GM18517 (cell line): ENCODE measurements around the gene LYRM4.

Experiments
- ATAC-seq: cut with Tn5 transposase; IDR thresholded peaks from one replicate; pipeline ENCODE4 v1.9.1; 2021; ENCODE audit warnings: mild to moderate bottlenecking, moderate library complexity; ENCODE audit not compliant: unreplicated experiment

LYRM4 gene

DNA sequence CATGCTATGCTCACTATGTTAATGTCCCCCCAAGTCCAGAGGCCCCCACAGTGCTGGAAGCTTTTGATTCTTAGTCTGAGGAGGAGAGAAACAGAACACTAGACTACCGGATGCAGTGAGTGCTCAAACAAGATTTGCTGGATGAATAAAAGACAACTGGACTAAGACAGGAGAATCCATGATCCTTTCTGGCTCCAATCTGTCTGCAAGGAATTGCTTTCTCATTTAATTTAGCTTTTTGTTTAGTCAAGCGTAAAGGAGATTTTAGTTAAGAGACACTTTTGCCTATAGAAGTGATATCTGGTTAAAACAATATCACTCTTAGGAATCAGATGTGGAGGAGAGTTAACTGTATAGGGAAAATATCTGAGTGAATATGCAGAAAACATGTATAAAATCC is 13.5 kb downstream of the LYRM4 start:
- no peak for ATAC-seq

DNA sequence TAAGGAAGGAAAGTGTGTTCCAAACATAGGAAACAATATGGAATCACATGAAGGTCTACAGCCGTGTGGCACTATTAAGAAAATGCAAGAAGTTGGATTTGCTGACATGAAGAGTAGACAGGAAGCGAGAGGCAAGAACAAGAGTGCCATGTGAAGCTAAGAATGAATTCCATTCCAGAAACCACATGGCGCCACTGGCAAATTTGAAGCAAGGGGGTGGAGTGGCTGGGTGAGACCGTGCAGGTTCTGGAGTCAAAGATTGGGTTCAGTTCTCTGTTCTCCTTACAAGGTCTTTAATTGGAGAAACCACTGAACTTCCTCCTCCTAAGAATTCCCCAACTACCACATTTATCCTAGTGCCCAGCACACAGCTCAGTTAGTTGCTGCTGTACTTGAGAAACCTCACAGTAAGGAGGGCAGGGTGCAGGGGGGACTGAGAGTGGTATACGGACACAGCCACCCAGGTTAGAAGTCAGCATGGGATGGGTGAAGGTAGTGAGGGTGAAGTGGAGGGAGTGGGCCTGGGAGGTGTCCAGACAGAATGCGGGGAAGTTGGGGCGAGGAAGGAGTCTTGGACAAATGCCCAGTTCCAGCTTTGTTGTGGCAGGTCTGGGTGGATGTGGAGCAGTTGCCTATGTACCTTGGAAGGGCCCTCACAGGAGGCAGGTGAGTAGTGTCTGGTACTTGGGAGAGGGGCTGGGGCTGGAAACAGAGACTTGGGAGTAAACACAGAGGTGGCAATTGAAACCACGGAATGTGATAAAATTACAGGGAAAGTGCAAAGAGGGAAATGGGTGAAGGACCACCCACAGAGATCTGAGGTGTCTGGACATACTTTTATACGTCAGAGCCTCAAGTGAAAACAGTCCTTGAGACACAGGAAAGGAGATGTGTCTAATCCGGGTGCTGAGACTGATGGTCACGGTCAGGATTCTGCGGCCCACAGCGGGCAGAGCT is 14.3 kb downstream of the LYRM4 start:
- ATAC-seq, result no peak

DNA sequence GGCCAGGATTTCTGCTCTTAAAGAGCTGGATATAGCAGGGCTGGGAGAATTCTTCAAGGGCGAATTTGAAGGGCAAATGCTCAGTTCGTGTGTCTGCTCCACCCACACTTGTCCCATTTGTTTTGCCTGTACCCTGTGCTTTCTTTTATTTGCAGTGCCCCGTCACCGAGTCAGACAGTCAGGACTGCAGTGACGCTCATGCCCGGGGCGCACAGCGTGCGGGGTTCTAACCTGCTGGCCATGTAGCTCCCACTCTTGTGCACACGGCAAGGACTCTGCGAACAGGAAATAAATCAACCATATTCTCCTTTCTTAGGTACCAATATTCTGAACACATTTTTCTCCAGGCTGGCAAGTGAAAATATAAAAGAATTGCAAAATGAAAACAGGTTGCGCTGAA is 17.7 kb downstream of the LYRM4 start:
- no peak for ATAC-seq

DNA sequence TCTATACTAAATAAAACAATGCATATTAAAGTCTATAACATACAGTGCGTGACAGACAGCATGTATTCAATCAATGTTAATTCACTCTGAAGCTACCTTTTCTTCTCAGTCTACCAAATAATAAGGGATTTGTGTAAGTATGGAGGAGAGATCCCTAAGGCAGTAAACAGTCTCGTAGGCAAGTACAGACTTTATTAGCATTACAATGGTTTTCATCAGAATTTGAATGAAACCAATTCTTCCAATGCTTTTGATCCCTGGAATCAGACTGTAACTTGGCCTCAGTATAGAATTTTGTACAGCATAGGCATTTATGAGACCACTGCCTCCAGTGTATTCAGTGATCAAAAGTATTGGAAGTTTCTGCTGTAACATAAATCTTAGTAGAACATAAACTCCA is 19.5 kb downstream of the LYRM4 start:
- ATAC-seq, result no peak

DNA sequence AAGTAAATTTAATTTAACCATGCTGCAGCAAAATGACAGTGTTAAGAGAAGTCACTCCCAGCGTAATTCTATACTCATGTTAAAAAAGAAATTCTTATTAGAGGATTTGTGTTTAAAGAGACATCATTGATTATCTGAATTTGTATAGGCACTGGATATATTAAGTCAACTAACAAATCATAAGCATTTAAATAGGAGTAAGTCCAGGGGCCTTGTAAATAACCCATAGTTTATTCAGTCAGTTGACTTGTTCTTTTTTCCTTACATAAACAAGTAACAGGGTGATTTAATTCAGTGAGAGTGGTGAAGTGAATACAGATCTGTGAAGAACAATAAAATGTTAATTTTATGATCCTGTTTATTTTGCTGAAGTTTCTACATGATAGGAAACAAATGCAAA is 22.4 kb downstream of the LYRM4 start:
- ATAC-seq, result no peak

DNA sequence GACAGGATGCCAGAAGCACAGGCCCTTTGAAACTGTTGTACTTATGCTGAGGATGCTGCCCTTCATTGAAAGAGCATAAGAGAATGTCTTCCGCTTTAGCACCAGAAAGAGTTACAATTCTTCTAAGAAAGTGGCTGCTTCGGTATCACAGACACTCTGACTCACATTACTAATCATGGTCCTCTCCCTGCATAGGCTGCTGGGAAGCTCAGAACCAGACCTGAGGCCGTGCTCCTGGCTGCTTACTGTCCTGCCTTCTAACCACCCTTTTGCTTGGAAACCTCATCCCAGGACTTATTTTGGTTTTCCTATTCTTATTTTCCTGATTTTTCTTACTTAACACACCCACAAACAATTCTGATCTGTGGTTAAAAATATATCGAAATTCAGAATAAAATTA is 22.9 kb downstream of the LYRM4 start:
- ATAC-seq, result no peak

DNA sequence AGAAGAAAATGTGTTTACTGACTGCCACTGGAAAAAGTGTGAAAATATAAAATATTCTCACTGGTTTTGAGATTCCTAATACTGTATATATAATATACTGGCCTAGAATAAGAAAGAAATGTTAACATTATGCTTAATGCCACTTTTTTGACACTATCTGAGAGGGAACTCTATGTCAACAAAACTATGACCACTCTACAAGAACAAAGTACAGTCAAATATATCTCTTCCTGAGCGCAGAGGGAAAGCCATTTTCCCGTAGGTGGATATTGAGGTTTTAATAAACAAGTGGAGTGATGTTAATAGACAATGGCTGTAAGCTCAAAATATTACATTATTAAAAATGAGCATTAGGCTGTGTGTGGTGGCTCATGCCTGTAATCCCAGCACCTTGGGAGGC is 24.9 kb downstream of the LYRM4 start:
- no peak for ATAC-seq

DNA sequence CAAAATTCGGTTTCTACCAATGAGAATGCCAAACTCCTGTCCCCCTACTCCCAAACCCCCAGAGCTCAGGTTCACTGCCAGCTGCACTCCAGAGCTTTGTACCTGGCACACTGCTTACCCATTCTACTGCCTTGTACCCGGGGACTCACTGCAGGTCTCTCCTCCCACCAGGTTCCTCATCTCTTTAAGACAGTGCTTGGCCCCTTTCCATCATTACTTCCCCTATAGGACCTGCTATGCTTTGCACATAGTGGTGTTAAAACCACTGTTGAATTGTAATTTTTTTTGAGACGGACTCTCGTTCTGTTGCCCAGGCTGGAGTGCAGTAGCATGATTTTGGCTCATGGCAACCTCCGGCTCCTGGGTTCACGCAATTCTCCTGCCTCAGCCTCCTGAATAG is 25.9 kb downstream of the LYRM4 start:
- ATAC-seq, result no peak

DNA sequence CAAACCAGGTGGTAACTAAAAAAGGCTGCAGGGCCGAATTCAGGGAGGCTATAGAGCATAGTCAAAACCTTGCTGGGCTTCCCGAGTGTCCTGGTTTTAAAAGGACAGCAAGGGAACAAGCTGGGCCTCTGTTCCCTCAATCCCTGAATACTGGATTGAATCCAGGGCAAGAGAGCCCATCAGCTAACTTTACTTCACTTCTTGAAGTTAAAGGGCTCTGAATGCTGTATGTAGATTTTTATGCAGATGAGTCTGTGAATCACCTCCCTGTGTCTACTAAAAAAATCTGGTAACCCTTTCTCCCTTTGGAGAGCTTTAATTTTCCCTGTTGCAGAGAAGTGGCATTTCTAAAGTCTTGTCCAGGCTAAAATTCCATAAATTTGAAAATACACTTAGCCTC is 29.5 kb downstream of the LYRM4 start:
- ATAC-seq, result no peak

DNA sequence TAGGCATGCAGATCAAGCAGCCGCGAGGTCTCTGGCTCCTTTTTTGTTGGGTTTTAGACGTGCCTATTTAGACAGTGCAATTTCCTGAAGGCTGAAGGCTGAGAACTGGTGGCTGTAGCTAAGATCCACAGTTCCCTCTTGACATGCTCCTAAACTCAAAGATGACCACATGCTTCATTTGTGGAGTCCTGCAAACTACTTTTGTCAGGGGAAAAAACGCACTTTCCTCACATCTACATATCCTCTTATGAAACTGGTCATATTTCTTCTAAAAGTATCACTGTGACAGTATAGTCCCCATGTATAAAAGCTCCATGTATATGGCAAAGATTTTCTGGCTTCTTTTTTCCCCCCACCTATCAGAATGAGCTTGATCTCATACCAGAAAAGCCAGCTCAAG is 30.7 kb downstream of the LYRM4 start:
- ATAC-seq, result no peak

DNA sequence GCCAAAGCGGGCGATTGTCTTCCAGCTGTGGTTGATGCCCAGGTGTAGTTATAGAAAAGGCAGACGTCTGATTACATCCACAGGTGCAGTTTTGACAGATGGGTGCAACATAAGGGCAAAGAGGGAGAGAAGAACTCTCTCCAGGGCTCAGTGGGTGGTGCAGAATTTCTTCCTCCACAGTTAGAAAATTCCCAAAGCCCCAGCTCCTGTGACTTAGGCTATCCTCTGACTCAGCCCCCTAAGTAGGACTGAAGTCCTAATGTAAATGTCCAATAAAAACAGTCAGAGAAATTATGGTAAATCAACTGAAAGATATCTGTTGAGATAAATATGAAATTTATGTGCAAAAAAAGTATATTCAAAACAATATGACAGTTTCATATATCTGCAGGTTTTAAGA is 31.4 kb downstream of the LYRM4 start:
- no peak for ATAC-seq

DNA sequence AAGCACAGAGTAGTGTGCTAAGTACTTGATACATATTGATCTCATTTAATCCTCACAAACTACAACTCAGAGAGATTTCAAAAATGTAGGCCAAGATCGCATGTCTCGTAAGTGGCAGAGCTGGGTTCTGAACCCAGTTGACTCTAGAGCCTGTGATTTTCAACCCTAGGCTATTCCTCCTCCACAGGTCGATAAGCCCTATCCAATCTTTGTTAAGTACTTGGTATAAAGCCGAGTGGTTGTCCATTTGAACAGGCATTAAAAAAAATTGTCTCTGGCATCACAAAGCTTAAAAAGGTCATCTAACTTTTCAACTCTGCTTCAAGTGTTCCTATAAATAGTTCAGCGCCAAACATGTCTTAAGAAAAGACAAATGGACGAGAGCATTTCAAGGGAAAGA is 37.4 kb downstream of the LYRM4 start:
- no peak for ATAC-seq

DNA sequence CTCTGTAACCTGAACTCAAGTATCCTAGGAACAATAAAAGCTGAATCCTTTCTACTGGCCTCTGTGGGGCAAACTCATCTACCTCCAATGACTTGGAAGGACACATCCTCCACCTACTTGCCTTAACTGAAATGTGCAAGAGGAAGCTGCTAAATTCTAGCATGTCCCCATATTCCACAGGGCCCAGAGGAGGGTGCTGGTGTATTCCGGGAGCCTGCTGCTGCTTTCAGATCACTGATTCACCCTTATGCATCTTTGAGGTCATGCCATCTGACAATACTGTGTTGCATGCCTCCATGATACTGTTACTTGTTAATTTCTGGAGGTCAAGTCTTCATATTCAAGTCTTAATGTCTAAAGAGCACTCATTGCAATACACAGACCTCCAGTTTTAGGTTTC is 40.3 kb downstream of the LYRM4 start:
- no peak for ATAC-seq

DNA sequence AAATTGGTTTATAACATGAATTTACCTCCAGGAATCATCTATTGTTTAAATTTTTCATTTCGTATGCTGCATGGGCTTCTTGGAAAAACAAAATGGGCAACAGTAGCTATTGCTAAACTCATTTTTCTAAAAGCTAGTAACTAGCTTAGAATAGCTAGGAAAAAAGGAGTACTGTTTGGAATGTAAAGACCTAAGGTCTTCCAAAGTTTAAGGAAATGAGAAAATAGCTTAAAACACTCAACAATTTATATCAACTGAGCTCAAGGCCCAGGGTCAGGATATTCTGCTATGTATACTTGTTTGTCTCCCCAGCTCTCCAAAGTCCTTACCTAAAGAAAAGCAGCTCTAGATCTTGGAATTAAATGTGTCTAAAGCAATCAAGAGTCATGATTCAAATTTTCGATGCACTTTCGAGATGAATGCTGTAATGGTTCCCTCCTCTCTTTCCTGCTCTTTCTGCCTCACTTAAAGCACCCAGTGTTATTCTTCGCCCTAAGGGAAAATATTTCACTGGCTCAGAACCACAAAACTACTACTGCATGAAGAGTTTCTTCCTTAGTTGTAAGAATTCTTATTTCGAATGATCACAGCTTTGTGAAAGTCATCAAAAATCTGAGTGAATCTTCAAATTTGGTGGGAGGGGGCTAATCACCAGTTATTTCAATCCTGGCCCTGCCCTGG is 41.6 kb downstream of the LYRM4 start:
- no peak for ATAC-seq

DNA sequence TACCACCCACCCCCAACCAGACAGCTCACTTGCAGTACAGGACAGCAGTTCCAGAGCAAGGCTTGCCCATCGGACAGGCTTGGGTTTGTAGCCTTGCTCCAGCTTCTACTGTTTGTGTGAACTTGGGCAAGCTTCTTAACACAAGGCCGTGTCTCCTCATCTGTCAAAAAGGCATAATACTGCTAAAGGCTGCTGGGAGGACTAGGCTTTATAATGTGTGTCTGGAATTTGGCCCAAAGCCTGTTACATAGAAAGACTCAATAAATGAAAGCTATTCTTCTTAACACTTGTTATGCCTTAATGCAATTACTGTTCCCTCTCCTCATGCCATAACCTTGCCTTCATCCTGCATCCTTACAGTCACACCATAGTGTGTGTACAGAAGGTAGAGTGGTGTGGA is 43.4 kb downstream of the LYRM4 start:
- no peak for ATAC-seq

DNA sequence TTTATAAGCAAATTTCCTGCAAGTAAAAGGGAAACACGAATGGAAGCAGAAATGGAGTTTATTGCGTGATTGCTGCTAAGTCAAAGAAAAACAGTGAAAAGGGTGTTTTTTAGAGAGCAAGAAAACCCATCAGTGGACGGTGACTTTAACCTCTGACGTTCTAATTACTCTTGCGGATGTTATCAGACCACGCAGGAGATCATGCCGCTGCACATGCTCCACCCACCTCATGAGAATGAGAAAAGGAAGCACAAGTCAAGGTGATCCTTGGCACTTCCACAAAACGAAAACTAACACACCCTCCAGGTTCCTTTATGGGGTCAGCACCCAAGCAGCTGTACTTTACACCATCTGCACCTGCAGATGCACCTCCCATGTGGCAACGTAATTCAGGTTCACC is 45.0 kb downstream of the LYRM4 start:
- ATAC-seq, result no peak

DNA sequence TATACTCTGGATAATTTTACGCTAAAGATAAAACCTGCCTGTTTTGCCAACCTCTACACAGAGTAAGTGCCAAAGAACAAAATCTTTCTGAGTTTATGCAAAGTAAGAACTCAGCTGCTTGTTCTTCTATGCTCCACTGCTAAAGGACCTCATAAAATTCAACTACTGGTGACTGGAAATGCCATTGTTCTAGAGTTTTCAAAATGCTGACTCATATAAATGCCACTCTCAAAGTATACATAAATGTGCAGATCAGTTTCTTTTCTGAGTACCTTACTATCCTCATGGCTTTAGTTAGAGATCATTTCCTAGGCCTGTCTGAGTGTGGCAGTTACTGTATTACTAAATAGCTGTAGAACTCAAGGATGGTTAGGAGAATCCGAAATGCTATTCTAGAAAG is 45.6 kb downstream of the LYRM4 start:
- no peak for ATAC-seq

DNA sequence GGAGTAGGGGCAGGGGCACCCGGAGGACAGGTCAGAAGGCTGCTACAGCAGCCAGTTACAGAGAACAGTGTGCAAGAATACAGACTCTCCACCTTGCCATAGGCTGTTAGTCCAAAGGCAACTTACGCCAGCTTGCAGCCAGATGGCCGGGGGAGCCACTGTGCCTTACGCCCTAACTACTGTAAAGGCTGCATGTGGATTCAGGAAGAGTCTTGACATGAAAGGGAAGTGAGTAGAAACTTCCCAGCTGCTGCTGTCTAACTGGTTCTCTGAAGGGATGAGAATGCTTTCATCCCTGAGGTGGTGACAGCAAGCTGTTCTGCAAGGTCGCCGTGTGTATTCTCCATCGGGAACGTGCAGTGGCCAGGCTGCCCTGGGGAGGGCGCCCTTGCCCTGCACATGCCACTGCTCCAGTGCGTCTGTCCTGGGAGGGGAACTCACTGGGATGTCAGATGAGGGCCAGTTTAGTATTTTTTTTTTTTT is 46.1 kb downstream of the LYRM4 start:
- no peak for ATAC-seq

DNA sequence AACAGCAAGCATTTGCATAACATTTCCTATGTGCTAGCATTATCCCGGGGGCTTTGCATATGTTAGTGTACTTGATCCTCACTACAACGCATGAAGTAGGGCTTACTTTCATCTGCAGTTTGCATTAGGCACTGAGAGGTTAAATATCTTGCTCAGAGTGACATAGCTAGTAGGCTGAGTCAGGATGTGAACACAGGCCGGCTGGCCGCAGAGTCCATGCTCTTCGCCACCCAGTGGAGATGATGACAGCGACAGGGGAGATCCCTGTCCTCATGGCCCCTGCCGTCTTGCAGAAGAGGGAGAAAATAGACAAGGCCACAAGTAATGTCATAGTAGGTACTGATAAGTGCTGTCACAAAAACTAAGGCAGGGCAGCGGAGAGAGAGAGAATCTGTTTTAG is 46.9 kb downstream of the LYRM4 start:
- ATAC-seq, result no peak

DNA sequence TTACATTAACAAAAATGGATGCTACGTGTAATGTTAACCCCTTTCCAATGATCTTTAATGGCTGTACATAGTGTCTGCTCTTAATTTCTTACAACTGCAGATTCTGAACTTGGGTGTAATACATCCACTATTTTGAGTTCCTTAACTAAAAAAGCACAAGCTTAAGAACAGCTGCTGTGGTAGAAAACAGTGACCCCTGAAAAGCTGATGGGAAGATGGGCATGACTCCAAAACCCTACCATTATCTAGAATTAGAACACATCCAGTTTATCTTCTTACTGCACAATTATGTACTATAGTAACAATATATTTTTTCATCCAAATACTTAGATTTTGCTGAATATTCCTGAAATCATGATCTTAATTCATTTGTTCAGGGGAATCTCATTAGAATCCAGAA is 49.3 kb downstream of the LYRM4 start:
- ATAC-seq, result no peak

DNA sequence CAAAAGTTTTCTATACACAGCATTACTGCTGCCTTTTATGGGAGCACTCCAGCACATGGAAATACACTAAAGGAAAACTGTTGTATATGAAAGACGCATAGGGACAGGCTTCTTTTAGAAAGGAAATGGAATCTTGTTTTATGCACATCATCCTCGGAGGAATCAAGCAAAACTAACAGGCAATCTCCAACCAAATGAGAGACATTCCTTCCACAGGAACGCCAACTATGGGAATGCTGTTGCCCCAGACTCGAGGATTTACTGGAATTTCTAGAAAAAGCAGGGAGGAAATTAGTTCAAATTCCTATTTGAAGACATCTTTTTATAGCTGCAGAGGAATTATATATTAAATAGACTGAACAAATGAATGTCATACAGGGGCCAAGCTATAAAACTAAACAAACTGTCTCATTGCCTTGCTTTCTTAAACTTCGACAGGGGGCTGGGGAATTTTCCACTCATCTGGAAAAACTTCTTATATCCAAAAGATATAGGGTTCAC is 52.2 kb downstream of the LYRM4 start:
- no peak for ATAC-seq

DNA sequence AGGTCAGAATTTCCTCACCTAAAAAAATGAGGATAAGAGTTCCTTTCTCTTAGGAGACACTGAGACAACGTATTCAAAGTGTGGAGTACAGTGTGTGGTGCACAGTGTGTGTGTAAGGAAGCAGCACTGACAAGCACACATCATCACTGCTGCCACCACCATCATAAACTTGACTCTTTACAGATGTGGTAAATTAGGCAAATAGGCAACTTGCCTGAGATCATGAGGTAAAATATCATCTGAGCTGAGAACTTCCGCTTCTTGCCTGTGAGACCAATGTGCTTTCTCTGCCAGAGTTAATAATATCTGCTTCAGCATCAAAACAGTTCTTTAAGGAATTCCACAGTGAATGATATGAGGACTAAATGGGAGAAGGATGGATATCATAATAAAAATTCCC is 52.7 kb downstream of the LYRM4 start:
- ATAC-seq, result no peak
